Upper lobe of left lung (tissue), 4 donors: Measurements from ENCODE around the gene ATP1A1.

Source experiments
- POLR2A ChIP-seq, 4 donors: fragments of 450-650 bp; IDR thresholded peaks; one replicate each; pipeline ENCODE4 v1.5.1; 2016 to 2017; ENCODE audit warnings: antibody characterized with exemption in 4 of 4, mild to moderate bottlenecking in 2 of 4
- TF ChIP-seq, protein P1 (sequence below), 6 experiments: fragments of 450-650 bp in 4 of 6; fragments of 200-600 bp in 2 of 6; sonication (generic) in 2 of 6; IDR thresholded peaks; one replicate each; pipeline ENCODE4 v1.5.1; 2016 to 2019; ENCODE audit warnings: antibody characterized with exemption in 6 of 6

DNA sequence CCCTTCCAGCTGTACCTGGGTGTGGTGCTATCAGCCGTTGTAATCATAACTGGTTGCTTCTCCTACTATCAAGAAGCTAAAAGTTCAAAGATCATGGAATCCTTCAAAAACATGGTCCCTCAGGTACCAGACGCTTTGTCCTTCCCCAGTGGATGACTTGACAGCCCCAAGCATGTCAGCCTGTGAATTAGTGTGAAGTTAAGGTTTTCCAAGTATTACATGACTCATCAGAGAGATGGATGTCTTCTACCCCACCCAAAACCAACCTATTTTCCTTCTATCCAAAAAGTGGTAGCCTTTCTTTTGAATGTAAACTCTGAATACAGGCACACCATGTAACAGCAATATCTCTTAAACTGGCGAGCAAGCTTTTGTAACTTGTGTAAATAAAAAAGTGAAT, 15.1 kb downstream of the ATP1A1 start:
- TF ChIP-seq POLR2A (IDR thresholded peaks at IDR 0.05) = no peak
- TF ChIP-seq, protein P1, sequence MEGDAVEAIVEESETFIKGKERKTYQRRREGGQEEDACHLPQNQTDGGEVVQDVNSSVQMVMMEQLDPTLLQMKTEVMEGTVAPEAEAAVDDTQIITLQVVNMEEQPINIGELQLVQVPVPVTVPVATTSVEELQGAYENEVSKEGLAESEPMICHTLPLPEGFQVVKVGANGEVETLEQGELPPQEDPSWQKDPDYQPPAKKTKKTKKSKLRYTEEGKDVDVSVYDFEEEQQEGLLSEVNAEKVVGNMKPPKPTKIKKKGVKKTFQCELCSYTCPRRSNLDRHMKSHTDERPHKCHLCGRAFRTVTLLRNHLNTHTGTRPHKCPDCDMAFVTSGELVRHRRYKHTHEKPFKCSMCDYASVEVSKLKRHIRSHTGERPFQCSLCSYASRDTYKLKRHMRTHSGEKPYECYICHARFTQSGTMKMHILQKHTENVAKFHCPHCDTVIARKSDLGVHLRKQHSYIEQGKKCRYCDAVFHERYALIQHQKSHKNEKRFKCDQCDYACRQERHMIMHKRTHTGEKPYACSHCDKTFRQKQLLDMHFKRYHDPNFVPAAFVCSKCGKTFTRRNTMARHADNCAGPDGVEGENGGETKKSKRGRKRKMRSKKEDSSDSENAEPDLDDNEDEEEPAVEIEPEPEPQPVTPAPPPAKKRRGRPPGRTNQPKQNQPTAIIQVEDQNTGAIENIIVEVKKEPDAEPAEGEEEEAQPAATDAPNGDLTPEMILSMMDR (IDR thresholded peaks at IDR 0.05) = no peak
